ENCODE data around the gene CNGA4.

DNA sequence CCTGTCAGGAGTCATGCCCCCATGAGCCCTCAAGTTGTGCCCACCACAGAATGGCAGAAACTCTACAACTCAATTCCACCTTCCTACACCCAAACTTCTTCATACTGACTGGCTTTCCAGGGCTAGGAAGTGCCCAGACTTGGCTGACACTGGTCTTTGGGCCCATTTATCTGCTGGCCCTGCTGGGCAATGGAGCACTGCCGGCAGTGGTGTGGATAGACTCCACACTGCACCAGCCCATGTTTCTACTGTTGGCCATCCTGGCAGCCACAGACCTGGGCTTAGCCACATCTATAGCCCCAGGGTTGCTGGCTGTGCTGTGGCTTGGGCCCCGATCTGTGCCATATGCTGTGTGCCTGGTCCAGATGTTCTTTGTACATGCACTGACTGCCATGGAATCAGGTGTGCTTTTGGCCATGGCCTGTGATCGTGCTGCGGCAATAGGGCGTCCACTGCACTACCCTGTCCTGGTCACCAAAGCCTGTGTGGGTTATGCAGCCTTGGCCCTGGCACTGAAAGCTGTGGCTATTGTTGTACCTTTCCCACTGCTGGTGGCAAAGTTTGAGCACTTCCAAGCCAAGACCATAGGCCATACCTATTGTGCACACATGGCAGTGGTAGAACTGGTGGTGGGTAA, 39.6 kb upstream of the CNGA4 start, which contains the start of gene OR52W1:
- TF ChIP-seq, protein P1, sequence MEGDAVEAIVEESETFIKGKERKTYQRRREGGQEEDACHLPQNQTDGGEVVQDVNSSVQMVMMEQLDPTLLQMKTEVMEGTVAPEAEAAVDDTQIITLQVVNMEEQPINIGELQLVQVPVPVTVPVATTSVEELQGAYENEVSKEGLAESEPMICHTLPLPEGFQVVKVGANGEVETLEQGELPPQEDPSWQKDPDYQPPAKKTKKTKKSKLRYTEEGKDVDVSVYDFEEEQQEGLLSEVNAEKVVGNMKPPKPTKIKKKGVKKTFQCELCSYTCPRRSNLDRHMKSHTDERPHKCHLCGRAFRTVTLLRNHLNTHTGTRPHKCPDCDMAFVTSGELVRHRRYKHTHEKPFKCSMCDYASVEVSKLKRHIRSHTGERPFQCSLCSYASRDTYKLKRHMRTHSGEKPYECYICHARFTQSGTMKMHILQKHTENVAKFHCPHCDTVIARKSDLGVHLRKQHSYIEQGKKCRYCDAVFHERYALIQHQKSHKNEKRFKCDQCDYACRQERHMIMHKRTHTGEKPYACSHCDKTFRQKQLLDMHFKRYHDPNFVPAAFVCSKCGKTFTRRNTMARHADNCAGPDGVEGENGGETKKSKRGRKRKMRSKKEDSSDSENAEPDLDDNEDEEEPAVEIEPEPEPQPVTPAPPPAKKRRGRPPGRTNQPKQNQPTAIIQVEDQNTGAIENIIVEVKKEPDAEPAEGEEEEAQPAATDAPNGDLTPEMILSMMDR (IDR thresholded peaks at IDR 0.05; ENCODE audit: low read depth, low read length): no peak
- TF ChIP-seq POLR2A (IDR thresholded peaks at IDR 0.05; ENCODE audit: extremely low read depth, insufficient read length) (no peak), MYC (IDR thresholded peaks at IDR 0.05; ENCODE audit: low read depth, low read length) (no peak)
